Ectodermal cell (in vitro differentiated cells): Measurements from ENCODE around the gene OR52I1.

Experiments
- H3K27ac ChIP-seq: 2 replicates; pipeline ENCODE4 v1.7.0; 2013; ENCODE audit warnings: mild to moderate bottlenecking, low read depth, low read length; ENCODE audit not compliant: insufficient read depth, poor library complexity, severe bottlenecking
- H3K27me3 ChIP-seq: 2 replicates; pipeline ENCODE4 v1.7.0; 2013; ENCODE audit warnings: mild to moderate bottlenecking, low read length; ENCODE audit not compliant: insufficient read depth, control insufficient read depth, poor library complexity, severe bottlenecking
- H3K36me3 ChIP-seq: one replicate; pipeline ENCODE4 v1.7.0; 2013; ENCODE audit warnings: low read length; ENCODE audit not compliant: control insufficient read depth, insufficient read depth
- H3K4me1 ChIP-seq: one replicate; pipeline ENCODE4 v1.7.0; 2013; ENCODE audit warnings: low read length; ENCODE audit not compliant: control insufficient read depth, insufficient read depth
- H3K4me3 ChIP-seq: 2 replicates; pipeline ENCODE4 v1.7.0; 2013; ENCODE audit warnings: low read depth, low read length, control low read depth; ENCODE audit not compliant: insufficient read depth
- H3K9me3 ChIP-seq: 2 replicates; pipeline ENCODE4 v1.7.0; 2013; ENCODE audit warnings: mild to moderate bottlenecking, low read length, moderate library complexity; ENCODE audit not compliant: control insufficient read depth
- whole genome bisulfite sequencing, 2 experiments: methylation state at CpG; one replicate each; pipeline ENCODE4 v1.1.7; 2013; ENCODE audit warnings: missing lambda C conversion rate in 2 of 2; 5-methylcytosine and 5-hydroxymethylcytosine counted together

OR52I1 gene

GRCh38 chr11:4641501-4641900 is 47.7 kb downstream of the OR52I1 start:
- Histone ChIP-seq H3K9me3 (no peaks in the 10 kb centered on the region), H3K27ac (no peak overlapping the region), H3K36me3 (no peaks in the 10 kb centered on the region), H3K27me3 (peaks cover 7% of the 10 kb centered on the region), H3K4me1 (no peaks in the 10 kb centered on the region), H3K4me3 (no peak overlapping the region)
- WGBS, 2 experiments, result 89 to 91% methylated on average over 7 of the region's 7 CpGs

DNA sequence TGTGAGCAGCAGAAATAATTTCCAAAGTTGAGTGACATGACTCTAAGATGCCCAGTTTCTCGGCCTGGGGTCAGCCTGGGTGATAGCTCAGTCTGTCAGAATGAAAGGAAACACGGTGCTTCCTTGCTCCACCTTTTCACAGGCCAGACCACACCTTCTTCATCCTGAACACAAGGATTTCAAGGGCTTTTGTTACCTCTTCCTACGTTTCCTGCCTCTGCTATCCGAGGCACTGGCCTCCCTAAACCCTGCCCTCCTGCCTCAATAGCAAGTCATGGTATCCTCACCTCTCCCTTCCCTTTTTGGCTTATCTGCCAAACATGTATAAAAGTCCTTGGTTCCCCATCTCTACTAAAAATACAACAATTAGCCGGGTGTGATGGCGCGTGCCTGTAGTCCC is 48.2 kb downstream of the OR52I1 start:
- WGBS, 2 experiments, result 86 to 87% methylated on average over 7 of the region's 7 CpGs
- H3K27ac ChIP-seq, result no peak overlapping the region
- peaks cover 7% of the 10 kb centered on the region for H3K27me3 ChIP-seq
- no peaks in the 10 kb centered on the region for H3K36me3 ChIP-seq
- no peaks in the 10 kb centered on the region for H3K4me1 ChIP-seq
- H3K9me3 ChIP-seq, result no peaks in the 10 kb centered on the region
- H3K4me3 ChIP-seq, result no peak overlapping the region

DNA sequence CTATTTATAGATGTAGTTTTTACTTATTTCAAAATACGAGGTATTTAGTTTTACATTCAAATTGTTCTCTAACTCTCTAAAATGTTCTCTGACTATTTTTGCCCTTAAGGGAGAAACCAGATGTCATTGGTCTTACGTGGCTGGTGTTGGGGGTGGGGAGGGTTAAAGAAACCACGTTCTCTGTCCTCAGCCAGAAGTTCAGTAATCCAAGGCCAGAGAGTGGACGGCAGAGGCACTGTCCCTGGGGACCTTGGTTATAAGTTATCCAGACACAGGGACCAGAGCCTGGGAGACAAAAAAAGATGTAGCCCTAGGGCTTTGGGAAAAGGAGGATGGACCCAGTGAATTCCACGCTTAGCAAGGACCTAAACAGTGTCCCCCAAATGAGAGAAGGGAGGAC is 49.2 kb downstream of the OR52I1 start:
- WGBS, 2 experiments, result 44 to 46% methylated on average over 4 of the region's 5 CpGs
- Histone ChIP-seq H3K4me1 (no peaks in the 10 kb centered on the region), H3K9me3 (no peaks in the 10 kb centered on the region), H3K4me3 (no peak overlapping the region), H3K27me3 (no peaks in the 10 kb centered on the region), H3K27ac (no peak overlapping the region), H3K36me3 (no peaks in the 10 kb centered on the region)

- H3K4me1 ChIP-seq, result no peaks in the 10 kb centered on the region
- 90 to 94% methylated on average over 3 of the region's 3 CpGs for WGBS, 2 experiments
- H3K27ac ChIP-seq, result no peak within 1 kb of the TSS
- H3K4me3 ChIP-seq, result no peak within 1 kb of the TSS
- H3K27me3 ChIP-seq, result no peaks in the 10 kb centered on the region
- no peaks in the 10 kb centered on the region for H3K9me3 ChIP-seq
- no peaks in the 10 kb centered on the region for H3K36me3 ChIP-seq
These were observed 49.8 kb downstream of the OR52I1 start, which contains the start of gene OR51E1 for GRCh38 chr11:4643682-4644081. Gene OR51E1 (plus strand): TSS chr11:4643982. CDS start chr11:4652527, 8,545 bp downstream.

- Histone ChIP-seq H3K36me3 (no peaks in the 10 kb centered on the region), H3K27ac (no peak overlapping the region), H3K9me3 (no peaks in the 10 kb centered on the region), H3K4me1 (no peaks in the 10 kb centered on the region), H3K4me3 (no peak overlapping the region), H3K27me3 (no peaks in the 10 kb centered on the region)
- WGBS, 2 experiments, result 90 to 96% methylated on average over 4 of the region's 4 CpGs
These were observed 50.4 kb downstream of the OR52I1 start for GRCh38 chr11:4644233-4644632.
